NCI-H446 (cell line): ENCODE results near the gene SH3BP4.
A peak's percentile ranks its signal among the peaks of the same experiment; 100 is the strongest.

Source experiments
- DNase-seq, 2 experiments: peaks; one replicate each; lab custom pipeline; 2025; lab: John Stamatoyannopoulos, UW

Gene SH3BP4

GRCh38 chr2:234983011-234983726 lies 31.4 kb downstream of the SH3BP4 start:
- no peak for DNase-seq

GRCh38 chr2:234985608-234986245 lies 33.9 kb downstream of the SH3BP4 start:
- no peak for DNase-seq

GRCh38 chr2:234986390-234986789 lies 34.6 kb downstream of the SH3BP4 start:
- DNase-seq: no peak

GRCh38 chr2:234986876-234987720 lies 35.3 kb downstream of the SH3BP4 start:
- DNase-seq: no peak

- no peak for DNase-seq
Observed at GRCh38 chr2:234987754-234988153, 35.9 kb downstream of the SH3BP4 start.

GRCh38 chr2:234988491-234988890 lies 36.7 kb downstream of the SH3BP4 start:
- DNase-seq: no peak

GRCh38 chr2:234989183-234989701 lies 37.4 kb downstream of the SH3BP4 start:
- peak; percentile 92 to 99 for DNase-seq

GRCh38 chr2:234990300-234990699 lies 38.5 kb downstream of the SH3BP4 start:
- no peak for DNase-seq

GRCh38 chr2:234991290-234991689 lies 39.5 kb downstream of the SH3BP4 start:
- DNase-seq: no peak

GRCh38 chr2:234991793-234992192 lies 40.0 kb downstream of the SH3BP4 start:
- no peak for DNase-seq

GRCh38 chr2:234992196-234992595 lies 40.4 kb downstream of the SH3BP4 start:
- DNase-seq: no peak

- no peak for DNase-seq
Observed at GRCh38 chr2:234992624-234993349, 41.0 kb downstream of the SH3BP4 start.

GRCh38 chr2:234993541-234993981 lies 41.7 kb downstream of the SH3BP4 start:
- DNase-seq: no peak

GRCh38 chr2:234994438-234995321 lies 42.9 kb downstream of the SH3BP4 start:
- DNase-seq: no peak

- no peak for DNase-seq
Observed at GRCh38 chr2:234995332-234996068, 43.7 kb downstream of the SH3BP4 start.

GRCh38 chr2:234996069-234996940 lies 44.5 kb downstream of the SH3BP4 start:
- no peak for DNase-seq

- no peak for DNase-seq
Observed at GRCh38 chr2:234996941-234997270, 45.1 kb downstream of the SH3BP4 start.

GRCh38 chr2:234997389-234997788 lies 45.6 kb downstream of the SH3BP4 start:
- no peak for DNase-seq
